Right renal pelvis (tissue), 4 donors: Measurements from ENCODE around the gene DOCK4. TPM values are rescaled to one million over a fixed set of nuclear protein-coding genes. Genes with fewer than 3 reads are reported as not detected.

Experiments
- DNase-seq, 4 donors: peaks; one replicate each; pipeline ENCODE4 v3.0.0-alpha.2; 2013; ENCODE audit warnings: low read depth in 4 of 4, low spot score in 3 of 4, missing footprints in 1 of 4
- polyA plus RNA-seq, 4 donors: library from polyadenylated mRNA; unstranded; fragments of 120-200 nt; gene quantifications; one replicate each; pipeline ENCODE4 v1.2.1, GENCODE V29; 2013; ENCODE audit not compliant: insufficient read length in 4 of 4

The DOCK4 gene
- polyA plus RNA-seq, 4 donors: 20.1 to 26.6 (median 21.4) TPM

- DNase-seq: no peak
Measured at GRCh38 chr7:111711426-111712065, 494.7 kb downstream of the DOCK4 start.

- no peak for DNase-seq
Measured at GRCh38 chr7:111710839-111711380, 495.3 kb downstream of the DOCK4 start.

GRCh38 chr7:111708072-111708471, 498.1 kb downstream of the DOCK4 start:
- DNase-seq: no peak

GRCh38 chr7:111705807-111706206, 500.4 kb downstream of the DOCK4 start:
- DNase-seq: no peak

- no peak for DNase-seq
Measured at GRCh38 chr7:111697771-111698170, 508.4 kb downstream of the DOCK4 start.

- no peak for DNase-seq
Measured at GRCh38 chr7:111694376-111694775, 511.8 kb downstream of the DOCK4 start.

GRCh38 chr7:111690364-111691111, 515.7 kb downstream of the DOCK4 start:
- DNase-seq: no peak

GRCh38 chr7:111685349-111685748, 520.9 kb downstream of the DOCK4 start:
- no peak for DNase-seq

- DNase-seq: no peak
Measured at GRCh38 chr7:111682588-111683340, 523.4 kb downstream of the DOCK4 start.

GRCh38 chr7:111681242-111681641, 525.0 kb downstream of the DOCK4 start:
- DNase-seq: no peak

GRCh38 chr7:111678986-111679385, 527.2 kb downstream of the DOCK4 start:
- no peak for DNase-seq

- no peak for DNase-seq
Measured at GRCh38 chr7:111678281-111678680, 527.9 kb downstream of the DOCK4 start.

- DNase-seq: no peak
Measured at GRCh38 chr7:111677848-111678247, 528.4 kb downstream of the DOCK4 start.

GRCh38 chr7:111676811-111677210, 529.4 kb downstream of the DOCK4 start:
- no peak for DNase-seq

Other genes starting within 250 kb of the DOCK4 start
- gene ZNF277, start 296 bp upstream of the DOCK4 start, polyA plus RNA-seq: 10 to 100 TPM; 38.9 to 41.7 (median 41.0) TPM
- 10 to 100 TPM; 31.2 to 39.0 (median 36.8) TPM for gene IFRD1, start 244.1 kb upstream of the DOCK4 start, polyA plus RNA-seq